Measurements from ENCODE around the gene NBEAL2.

NBEAL2 gene

DNA sequence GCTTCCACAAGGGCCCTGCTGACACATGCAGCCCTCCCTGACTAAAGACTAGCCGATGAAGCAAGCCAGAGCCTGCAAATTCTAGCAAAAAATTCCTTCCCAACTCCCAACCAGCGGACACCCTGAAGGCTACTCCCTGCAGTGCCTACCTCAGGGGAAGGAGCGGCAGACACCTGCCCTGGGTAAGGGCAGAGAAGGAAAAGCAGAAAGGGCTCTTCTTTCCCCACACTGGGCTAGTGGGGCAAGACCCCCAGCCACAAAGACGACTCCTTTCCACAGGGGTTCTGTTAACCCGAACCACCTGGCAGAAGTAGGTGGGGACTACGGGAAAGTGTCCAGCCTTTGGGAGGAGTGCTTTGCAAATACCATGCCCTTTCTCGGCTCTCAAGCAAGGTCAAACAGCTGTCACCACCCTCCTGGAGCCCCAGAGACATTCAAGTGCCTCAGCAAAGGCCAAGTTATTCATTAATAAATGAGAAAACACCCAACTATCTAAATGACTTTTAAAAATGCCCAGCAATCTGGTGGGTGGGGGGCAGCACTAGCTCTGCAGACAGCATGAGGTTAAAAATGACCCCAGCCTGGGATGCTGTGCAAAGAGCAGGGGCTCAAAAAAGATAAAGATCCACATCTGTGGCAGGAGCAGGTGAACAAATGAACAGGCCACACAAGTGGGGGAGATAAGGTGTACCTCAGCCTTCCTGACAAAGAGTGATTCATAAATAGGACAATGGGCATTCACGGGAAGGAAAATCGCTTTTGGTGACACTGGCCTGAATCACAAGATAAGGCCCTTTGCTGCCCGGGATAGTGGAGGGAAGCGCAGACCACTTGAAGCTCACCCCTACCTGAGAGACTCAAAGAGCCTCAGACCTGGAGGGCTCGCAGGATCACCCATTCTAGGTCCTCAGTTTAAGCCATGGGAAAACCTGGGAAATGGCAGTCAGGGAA, 36.0 kb upstream of the NBEAL2 start:
- no peak for DNase-seq (ENCODE audit: low spot score)

DNA sequence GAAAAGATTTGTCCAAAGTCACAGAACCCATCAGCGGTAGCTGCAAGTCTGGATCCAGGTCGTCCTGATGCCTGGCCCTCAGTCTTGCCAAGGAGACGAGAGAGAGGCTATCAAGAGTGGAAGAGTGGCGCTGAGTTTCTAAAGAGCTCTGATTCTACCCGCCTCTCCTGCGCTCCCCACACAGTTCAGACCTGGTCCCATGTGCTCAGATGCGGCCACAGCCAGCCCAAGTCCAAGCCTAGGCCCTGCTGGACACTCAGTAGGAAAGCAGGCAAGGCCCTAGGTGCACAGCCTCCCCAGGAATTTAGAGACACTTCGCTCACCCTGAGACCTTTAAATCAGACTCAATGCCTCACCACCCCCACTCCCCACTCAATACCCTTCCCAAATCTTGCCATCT, 35.3 kb upstream of the NBEAL2 start:
- no peak for DNase-seq (ENCODE audit: low spot score)

DNA sequence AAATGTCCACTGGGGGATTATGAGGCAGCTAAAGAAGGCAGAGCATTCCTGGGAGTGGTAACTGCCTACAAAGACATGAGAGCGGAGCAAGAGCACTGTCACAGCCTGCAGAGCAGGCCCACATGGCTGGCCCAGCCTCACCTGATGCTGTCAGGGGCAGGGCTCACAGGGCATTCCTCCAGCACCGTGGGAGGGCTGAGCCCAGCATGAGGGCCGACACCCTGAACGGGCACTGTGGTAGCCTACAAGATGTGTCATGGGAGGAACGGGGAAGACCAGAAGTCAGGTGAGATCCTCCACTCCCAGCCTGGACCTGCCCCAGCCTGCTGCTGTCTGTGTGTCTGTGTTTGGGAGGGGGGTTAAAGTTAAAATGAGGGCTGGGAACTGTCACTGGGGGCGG, 33.0 kb upstream of the NBEAL2 start:
- DNase-seq (ENCODE audit: low spot score), result no peak

DNA sequence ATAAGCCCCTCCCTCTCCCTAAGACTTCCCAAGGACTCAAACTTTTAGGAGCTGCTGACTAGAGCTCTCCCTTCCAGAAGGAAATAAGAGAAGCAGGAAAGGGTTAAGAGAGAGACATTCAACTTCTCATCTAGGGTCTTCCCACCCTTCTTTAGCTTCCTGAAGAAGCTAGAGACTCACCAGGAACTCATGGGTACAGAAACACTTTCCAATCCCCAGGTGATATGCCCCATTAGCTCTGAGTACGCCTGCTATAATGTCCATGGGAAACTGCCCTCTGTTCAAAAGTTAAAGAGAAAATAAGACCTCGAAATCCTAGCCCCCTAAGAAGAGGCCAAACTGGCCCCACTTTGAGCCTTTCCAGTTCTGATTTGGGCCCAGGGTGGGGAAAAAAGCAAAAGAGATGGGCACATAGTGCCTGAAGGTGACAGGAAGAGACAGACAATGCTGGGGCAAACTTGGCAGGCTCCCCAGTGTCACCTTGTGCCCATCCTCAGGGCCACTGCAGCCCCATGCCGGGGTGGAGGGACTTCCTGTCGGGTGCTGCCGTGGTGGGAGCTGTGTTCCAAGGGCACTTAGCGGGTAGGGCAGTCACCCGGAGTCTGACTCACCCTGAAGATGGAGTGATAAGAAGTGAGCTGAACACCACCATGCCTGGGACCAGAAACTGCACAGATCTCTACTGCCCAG, 32.5 kb upstream of the NBEAL2 start:
- DNase-seq (ENCODE audit: low spot score), result no peak

DNA sequence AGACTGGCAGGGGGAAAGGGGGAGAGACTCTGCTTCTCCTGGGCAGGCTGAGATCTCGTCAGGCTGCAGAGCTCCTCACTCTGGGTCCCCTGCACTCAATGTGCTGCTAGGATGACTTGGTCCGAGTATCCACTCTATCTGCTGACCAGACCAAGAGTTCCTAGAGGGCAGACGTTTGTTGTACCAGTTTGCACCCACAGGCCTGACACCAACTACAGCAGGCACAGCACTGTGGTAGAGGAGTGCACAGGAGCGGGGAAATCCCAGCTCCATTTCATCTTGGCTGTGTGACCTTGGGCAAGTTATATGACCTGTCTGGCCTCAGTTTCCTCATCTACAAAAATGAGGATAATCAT, 31.9 kb upstream of the NBEAL2 start:
- no peak for DNase-seq (ENCODE audit: low spot score)

DNA sequence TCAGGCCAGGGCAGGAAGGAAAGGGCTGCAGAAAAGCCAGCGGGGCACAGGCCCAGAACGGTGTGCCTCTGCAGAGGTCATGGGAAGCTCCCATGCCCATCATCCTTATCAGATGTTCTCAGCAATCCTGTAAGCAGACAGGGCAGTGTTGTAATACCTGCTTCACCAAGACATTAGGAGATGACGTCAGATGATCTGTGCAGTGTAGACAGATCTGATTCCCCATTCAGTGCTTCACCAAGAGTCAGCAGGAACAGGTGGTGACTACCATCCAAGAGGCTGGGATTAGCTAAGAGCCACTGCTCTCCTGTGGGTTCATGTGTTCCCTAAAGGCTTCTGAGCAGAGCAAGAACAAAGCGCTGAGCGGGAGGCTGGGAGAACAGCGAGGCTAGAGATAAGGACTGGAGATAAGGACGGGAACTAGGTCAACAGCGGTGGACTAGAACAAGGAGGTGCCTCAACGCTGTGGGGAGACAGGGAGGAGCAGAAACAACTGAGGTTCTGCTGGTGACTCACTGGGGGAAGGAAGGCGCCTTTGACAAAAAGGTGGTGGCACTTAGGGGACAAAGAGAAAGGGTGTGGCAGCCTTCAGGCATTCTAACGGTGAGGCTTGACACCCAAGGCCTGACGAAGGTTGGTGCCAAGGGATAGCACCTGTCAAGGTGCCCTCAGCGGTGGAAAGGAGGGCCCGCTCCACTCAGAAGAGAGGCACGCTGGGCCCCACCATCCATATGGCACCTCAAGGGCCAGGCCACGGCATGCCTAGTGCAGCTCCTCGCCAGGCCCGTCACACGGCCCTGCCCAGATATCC, 31.3 kb upstream of the NBEAL2 start:
- no peak for DNase-seq (ENCODE audit: low spot score)

DNA sequence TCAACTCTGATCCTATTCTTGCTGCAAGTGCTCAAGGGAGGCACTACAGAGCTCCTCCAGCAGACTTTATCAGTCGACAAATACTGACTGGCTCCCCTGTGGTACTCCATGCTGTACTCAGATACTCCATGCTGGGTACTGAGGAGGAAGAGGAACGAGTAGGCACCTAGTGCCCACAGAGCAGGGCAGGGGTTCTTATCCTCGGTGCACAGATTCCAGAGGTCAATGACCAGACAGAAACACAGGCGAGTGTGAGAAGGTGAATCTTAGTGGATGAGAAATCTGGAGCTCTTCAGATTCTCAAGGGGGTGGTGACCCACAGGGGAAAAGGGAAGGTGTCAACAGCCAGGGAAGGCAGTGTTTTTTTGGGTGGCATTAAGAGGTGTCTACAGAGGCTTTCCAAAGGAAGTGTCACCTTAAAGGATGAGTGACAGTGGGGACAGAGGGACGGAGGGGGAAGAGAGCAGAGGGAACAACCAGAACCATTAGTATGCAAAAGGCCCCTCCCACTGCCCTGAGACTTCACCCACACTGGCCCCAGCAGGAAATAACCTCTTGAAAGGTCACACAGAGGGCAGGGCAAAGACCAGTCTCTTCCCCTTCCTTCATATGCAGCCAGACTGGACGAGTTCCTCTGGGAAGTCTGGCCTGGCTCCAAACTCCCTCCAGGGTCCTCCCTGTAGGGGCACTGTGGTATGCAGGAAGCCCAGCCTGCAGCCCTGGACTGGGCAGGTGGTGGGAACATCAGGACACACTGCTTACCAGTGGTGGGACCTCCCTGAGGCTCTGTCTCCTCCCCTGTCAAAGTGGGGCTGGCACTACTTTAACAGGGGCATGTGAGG, 30.4 kb upstream of the NBEAL2 start:
- DNase-seq (ENCODE audit: low spot score), result no peak

DNA sequence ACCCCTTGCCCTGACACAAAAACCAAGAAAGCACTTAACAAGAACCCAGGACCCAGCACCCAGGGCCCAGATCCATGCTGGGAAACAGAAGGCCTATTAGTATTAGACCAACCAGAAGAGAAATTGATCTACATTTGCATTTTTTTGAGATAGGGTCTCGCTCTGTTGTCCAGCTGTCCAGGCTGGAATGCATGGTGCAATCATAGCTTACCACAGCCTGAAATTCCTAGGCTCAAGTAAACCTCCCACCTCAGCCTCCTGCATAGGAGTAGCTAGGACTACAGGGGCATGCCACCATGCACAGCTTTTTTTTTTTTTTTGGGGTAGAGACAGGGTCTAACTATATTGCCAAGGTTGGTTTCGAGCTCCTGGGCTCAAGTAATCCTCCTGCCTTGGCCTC, 29.3 kb upstream of the NBEAL2 start:
- no peak for DNase-seq (ENCODE audit: low spot score)

DNA sequence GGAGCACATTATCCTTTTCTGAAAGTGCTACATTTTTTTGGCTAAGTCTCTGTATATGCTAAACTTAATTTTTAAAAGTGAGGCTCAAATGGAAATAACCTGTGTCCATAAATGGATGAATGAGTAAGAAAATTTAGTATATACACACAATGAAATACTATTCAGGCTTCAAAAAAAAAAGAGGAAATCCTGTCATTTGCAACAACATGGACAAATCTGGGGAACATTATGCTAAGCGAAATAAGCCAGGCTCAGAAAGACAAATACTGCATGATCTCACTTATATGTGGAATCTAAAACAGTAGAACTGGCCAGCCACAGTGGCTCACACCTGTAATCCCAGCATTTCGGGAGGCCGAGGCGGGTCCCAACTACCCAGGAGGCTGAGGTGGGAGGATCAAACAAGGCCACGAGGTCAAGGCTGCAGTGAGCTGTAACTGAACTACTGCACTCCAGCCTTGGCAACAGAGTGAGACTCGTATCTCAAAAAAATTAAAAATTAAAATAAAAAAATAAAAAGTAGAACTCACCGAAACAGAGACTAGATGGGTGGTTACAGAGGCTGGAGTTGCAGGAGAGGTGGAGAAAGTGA, 28.7 kb upstream of the NBEAL2 start:
- no peak for DNase-seq (ENCODE audit: low spot score)

DNA sequence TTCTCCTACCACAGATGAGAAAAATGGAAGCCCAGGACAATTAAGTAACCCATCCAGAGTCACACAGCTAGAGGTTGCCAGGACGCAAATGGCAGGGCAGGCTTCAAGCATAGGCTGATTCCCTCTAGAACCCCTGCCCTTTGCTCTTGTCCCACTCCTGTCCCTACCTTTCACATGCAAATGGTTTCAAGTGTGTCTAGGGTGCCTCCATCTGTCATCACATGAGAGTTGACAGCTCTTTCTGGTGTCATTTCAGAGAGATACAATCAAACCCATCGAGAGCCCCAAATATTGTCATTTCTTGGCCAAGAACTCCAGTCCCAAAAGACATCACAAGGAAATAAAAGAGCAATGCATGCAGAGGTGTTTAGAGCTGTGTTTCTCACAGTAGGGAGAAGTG, 26.7 kb upstream of the NBEAL2 start:
- DNase-seq (ENCODE audit: low spot score), result no peak

DNA sequence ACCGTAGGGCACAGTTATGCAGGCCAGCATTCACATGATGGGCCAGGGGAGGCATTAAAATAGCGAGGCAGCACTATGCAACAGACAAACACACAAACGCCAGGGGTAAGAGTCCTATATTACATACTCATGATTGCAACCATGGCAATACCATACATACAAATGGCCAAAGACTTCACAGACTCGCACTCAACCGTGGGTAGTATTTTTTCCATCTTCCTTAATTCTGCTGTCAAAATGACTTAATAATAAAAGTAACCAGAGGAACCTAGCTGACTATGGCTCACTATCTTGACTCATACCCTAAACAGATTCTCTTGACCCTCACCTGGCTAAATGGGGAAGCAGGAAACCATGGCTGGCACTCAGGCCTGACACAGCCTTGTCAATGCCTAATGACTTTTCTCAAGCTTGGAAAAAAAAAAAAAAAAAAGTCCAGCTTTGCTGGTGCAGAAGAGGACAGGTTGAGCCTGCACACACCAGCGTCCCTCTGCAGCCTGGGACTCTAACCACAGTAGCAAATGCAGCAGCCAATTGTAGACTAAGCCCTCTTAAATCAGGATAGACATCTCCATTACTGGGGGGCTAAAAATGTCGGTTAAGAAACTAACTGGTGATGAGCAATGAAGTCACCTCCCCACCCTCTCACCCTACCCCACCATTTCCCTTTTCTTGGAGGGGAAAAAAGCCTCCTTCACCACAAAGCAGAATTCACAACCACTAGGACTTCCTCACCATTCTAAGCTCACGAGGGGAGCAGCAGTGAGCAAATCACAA, 26.0 kb upstream of the NBEAL2 start:
- peak; percentile 34 for DNase-seq (ENCODE audit: low spot score)

DNA sequence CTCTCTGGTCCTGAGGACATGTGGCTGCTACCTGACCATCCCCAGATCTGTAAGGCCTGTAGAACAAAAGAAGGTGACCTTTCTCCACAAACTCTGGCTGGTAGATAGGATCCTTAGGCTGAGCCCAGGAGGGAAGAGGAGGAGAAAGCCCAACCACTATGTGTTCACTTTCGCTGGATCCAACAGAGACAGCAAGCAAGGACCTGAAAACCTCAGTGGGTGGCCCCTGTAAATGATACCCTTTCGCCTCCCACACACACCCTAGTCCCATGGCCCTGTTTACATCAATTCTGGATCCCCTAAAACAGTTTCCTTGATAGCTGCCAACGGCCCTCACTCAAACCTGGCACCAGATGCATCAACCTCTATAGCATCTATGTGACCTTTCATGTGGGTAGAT, 25.3 kb upstream of the NBEAL2 start:
- no peak for DNase-seq (ENCODE audit: low spot score)

DNA sequence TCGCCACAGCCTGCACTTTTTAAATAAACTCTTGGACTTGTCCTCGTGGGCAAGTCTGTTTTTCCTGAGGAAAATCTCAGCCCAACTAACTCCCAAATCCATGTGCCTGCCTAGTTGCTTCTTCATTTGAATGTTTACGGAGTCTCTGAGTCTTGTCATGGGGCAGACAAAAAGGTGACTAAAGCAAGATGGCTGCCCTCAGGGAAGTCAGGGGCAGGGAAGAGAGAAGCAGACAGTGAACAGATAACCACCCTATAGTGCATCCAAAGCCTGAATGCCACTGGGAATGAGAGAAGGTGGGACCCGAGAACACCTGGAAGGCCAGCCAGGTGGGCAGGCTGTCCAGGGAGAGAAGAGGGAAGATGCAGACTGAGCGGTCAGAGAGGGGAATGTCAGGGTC, 24.3 kb upstream of the NBEAL2 start:
- no peak for DNase-seq (ENCODE audit: low spot score)

DNA sequence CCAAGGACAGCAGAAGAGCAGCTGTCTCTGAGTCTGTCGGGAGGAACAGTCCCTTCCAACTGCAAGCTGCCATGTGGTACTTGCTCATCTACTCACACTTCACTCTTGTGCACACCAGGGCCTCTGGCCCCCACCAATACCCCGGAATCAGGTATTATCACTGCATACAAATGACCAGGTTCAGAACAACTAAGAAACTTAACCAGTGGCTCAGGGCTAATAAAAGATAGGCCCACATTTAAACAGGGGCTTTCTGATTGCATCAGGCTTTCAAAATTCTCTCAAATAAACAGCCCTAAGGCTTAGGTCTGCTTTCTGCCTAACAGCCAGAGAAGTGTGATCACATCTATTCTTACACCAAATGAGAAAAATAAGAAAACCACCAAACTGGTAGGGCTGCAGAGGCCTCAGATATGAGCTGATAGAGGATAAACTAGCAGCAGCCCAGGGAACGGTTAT, 23.6 kb upstream of the NBEAL2 start:
- DNase-seq (ENCODE audit: low spot score), result no peak

DNA sequence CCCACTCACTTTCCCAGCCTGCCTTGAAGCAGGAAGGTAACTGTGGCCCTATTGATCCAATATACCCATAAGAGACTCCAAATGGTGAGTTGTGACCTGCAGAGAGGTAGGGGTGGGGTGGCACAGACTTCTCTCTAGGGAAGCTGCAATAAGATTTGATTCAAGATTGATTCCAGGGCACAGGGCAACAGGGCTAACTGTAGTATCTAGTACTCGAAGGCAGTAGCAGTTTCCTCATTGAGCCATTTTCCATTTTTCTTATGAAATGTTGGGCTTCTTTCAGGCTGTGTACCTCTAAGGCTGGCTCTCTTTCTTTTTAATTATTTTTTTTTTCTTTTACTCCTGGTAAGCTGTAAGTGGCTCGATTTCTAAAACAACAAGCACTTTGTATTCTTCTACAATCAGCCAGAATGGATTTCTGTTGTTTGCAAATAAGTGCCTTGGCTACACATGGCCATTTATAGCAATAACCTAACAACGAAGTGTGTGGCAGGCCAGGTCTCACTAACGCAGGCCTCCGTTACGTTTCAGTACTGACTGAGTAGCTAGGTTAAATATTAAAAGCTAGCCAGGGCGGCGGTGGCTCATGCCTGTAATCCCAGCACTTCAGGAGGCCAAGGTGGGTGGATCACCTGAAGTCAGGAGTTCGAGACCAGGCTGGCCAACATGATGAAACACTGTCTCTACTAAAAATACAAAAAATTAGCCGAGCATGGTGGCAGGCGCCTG, 22.2 kb upstream of the NBEAL2 start:
- DNase-seq (ENCODE audit: low spot score), result no peak

DNA sequence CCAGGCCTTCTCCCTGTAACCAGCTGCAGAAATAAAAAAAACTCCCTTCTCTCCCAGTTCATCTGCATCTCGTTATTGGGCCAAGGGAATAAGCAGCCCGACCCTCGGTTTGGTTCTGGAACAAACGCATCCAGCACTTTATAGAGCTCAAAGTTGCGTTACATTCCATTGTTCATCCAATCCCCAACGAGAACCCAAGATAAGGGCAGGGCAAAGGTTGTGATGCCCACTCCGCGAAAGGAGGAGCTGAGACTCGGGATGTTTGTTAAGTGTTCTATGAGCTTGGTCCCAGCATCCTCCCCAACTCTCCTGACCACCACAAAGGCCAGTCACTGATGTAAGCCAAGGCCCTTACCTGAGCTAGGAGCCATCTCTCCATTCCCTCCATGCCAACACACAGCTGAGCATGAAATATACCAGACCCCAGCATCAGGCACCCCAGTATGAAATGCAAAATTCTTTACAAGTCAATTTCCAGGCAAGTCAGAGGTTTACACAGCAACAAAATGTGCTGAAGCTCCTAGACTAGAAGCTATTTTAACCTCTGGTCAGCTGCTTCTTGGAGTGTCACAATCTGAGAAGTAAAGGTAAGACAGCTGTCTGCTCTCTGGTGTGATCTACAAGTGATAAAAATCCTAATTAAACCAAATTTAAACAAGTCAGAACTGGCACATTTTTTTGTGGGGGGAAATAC, 20.9 kb upstream of the NBEAL2 start:
- no peak for DNase-seq (ENCODE audit: low spot score)

DNA sequence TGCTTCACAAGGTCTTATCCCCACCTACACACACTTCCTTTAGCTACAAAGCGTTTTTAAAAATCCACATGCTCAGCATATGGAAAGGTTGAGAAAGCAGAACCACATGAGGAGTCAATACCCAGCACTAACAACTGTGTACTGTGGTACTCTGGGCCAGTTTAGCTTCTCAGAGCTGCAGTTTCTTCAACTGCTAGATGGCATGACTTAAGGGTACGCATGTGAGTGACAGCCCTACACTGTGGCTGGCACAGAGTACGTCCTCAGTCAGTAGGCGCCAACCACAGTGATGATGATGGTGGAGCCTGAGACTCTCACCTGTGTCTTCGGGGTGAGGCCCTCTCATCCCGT, 20.3 kb upstream of the NBEAL2 start:
- no peak for DNase-seq (ENCODE audit: low spot score)

DNA sequence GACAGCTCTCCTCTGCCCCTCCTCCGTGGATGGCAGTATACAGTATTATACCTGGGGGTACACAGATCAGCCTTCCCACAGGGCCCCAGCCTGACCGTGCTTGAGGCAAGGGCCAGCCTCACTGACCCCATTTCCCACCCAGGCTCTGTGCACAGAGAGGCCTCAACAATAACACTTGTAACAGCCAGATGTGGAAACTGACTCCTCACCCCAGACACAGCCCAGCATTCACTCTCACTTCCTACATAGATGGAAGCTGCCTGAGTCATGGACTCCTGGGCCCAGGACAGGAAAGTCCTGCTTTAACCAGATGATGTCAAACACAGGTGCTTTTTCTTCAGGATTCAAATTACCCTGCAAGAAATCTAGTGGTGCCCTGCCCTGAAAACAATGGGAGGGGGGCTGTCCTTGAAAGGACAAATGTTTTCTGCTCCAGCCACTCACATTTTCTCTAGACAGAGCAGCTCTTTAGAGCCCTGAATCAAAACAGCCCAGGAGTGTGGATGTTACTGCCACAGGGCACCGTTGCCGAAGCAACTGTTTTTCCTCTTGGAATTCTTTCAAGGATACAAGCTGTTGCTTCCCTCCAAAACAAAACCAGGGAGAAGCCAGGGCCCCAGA, 19.3 kb upstream of the NBEAL2 start:
- no peak for DNase-seq (ENCODE audit: low spot score)

DNA sequence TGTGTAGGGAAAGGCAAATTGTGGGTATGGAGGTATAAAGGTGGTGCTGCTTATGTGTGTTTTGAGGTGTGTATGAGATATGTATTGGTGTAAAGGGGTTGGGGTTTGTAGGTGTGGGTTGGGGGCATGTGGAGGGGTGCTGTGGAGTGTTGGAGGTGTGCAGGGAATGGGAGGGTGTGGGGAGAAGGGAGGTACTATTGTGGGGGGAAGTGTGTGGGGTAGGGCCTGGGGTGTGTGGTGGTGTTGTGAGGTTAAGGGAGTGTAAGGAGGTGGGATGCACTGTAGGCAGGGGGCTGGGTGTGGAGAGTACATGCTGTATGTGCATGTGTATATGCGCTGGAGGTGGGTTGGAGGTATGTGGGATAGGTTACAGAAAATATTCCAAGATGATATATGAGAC, 18.6 kb upstream of the NBEAL2 start:
- no peak for DNase-seq (ENCODE audit: low spot score)

All from NAMALWA (cell line).